GM04504 (cell line): Measurements from ENCODE around the gene KRTCAP3.
A peak's percentile ranks its signal among the peaks of the same experiment; 100 is the strongest.

Source experiments
- DNase-seq: peaks from one replicate; pipeline ENCODE4 v3.0.0-alpha.2; 2012; ENCODE audit warnings: low read depth

KRTCAP3 gene

DNA sequence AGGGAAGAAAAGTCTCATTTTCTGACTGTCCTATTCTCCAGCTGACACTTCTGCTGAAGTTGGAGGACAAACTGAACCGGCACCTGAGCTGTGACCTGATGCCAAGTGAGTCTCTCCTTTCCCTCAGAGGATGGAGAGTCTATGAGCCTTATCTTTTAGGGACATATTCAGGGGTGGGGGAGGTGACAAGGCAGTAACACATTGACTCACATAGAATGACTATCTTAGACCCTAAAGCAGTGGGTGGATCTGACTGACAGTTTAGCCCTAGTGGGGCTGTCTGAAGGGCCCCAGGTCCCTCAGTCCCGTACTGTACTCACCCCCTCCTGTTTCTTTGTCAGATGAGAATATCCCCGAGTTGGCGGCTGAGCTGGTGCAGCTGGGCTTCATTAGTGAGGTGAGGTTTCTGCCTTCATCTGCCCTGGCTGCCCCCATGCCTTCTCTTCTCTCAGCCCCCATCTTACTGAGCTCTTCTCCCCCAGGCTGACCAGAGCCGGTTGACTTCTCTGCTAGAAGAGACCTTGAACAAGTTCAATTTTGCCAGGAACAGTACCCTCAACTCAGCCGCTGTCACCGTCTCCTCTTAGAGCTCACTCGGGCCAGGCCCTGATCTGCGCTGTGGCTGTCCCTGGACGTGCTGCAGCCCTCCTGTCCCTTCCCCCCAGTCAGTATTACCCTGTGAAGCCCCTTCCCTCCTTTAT lies 805 bp upstream of the KRTCAP3 start:
- DNase-seq, result no peak

DNA sequence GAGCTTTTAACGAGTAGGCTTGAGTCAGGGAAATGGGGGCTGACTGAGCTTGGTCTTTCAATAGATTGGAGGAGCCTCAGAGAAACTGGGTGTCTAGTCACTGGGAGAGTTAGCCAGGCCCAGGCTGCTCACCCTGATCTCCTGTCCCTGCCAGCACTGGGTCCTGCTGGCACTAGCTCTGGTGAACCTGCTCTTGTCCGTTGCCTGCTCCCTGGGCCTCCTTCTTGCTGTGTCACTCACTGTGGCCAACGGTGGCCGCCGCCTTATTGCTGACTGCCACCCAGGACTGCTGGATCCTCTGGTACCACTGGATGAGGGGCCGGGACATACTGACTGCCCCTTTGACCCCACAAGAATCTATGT lies 720 bp downstream of the KRTCAP3 start:
- DNase-seq, result no peak

DNA sequence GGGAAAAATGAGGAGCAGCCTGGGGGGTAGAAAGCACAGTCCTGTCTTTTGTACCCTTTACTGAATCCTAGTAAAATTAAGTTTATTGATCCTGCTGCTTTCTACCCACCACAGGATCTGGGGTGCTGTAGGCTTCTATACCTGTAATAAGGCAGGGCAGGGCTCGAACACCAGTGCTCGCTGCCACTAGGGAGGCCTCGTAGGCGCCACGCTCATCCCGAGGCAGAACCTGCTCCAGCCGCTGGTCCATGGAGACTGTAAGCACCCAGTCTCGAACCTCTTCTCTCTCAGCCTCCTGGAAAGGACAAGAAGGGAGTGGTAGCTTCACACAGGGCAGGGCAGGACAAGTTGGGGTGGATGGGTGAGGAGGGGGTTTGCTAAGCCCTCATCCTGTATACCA lies 3.0 kb downstream of the KRTCAP3 start:
- no peak for DNase-seq

DNA sequence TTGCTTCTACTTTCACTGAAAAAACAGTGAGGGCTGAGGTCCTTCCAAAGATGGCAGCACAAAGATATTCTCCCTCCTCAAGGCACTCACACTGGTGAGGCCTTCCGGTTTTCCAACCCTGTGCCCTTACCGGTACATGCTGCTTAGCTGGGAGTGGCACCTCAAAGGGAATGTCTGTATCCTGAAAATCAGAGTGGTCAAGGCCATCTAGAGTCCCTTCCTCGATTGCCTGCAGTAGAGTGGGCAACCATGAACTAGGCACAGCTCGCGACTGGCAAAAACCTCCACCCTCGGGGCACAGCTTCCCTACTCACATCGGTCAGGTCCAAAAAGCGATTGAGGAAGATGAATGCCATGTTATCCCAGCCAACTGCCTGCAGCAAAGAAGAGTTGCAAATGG lies 3.4 kb downstream of the KRTCAP3 start:
- no peak for DNase-seq

DNA sequence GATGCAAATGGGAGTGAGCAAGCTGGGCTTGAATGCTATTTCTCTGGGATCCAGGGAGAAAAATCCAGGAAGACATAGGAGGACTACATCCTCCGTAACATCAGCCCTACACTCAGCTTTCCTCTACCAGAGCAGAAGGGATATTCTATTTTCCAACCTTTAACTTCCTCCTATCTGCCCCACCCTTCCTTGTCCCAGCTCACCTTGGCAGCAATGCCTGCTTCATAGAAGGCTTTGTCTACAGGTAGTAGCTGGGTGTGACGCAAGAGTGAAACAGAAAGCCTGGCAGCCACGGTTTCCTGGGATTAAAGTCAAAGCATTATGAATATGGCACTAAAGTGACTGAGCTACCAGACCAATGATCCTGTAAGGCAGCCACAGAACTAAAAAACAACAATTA lies 3.9 kb downstream of the KRTCAP3 start:
- no peak for DNase-seq

DNA sequence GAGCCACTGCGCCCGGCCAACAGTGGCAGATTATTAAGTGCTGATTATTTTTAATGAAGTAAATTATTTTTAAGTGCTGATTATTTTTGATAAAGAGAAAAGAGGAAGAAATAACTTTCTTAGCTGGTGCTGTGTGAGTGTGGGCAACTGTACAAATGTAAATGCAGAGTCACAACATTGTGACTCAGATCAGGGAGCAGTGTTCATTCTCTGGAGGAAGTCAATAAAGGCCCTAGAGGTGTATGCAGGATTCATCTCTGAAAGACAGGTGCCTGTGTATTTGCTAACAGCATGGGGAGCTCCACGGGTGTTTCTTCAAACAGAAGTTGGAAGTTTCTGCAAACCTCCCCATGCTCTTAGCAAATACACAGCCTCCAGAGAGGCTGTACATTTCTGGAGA lies 6.2 kb downstream of the KRTCAP3 start:
- DNase-seq, result no peak

DNA sequence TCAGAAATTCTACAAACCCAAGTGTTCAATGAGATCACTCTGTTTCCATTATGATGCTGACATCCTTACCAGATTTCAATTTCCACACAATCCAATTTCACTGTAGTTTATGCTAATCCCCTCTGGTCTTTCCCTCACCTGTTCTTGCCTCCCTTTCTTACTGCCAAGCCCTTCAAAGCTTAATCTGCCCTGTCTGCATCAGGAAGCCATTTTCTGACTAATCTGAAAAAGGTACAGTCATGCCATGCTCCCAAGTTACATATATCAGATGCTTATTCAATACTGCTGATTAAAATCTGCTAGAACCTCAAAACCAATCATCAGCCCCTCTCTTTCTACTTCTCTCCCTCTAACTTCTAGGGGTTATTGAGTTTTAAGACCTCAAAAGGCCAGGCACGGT lies 8.9 kb downstream of the KRTCAP3 start:
- DNase-seq, result no peak

DNA sequence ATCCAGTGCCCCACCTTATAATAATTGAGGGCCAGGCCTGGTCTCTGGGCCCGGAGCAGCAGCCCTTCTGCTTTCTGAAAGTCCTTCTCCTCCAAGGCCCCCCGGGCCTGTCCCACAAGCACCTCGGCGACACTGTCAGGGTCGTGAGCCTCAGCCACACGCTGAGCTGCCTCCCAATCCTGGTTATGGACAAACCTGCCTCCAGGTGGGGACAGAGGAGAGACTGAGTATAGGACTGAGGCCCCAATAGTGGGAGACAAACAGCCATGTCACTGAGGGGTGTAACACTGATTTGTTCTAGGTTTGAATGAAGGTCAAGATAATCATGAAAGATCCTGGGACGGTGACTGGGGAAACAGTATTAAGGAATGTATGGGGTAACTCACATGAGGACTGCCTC lies 11.8 kb downstream of the KRTCAP3 start:
- DNase-seq, result no peak

DNA sequence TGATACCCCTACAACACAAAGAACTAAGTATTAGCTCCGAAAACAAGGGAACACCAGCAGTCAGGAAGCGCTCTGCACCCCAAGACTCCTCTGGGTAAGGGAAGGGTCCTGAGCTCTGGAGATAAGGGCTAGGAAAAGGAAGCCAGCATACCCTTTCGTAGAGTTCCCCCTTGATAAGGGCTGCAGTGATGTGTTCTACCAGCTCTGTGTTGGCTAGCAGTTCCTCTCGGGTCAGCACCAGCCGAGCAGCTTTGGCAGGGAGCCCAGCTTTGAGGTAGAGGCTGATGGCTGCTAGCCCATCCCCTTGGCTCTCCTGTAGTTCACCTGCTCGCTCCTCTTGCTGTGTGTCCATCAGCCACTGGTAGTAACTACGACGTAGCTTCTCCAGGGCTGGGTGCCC lies 18.9 kb downstream of the KRTCAP3 start:
- DNase-seq, result no peak

DNA sequence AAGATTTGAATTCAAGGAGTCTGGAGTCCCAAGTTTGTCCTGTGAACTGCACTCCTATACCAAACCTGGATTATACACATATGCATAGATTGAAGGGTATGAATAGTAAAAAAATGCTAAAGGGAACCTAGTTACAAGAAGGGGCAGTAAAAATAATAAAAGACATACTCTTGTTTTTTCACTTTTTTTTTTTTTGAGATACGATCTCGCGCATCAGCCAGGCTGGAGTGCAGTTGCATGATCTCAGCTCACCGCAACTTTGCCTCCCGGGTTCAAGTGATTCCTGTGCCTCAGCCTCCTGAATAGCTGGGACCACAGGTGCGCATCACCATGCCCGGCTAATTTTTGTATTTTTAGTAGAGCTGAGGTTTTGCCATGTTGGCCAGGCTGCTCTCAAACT lies 22.3 kb downstream of the KRTCAP3 start:
- no peak for DNase-seq

DNA sequence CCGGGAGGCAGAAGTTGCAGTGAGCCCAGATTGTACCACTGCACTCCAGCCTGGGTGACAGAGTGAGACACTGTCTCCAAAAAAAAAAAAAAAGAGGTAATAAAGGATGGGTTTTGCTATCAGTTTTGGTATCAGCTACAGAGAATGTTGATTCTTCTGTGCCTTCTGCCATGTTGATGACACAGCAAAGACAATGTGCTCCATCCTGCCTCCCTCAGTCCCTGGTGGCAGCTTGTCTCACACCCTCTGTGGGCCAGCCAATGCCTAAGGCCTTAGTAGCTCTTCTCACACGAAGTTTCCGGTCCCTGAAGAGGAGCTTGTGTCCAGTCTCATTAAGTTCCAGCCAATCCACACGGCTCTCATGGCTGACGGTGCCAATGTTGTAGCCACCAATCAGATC lies 29.8 kb downstream of the KRTCAP3 start:
- no peak for DNase-seq

DNA sequence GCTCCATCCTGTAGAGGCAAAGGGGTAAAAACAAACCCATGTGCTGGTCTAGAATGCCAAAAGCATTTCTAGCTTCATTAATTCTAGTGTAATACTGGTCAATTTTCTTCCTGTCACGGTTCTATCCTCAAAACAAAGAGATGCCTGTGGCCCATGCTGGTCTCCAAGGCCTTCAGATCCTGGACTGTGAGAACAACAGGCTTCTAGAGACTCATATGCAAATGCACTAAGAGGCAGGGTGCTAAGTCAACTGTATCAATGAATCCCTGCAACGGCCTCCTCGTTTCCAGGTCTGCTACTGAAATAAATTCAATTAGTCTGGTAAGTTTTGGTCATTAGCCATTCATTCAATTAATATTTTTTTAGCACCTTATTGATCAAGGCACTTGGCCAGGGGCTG lies 43.3 kb downstream of the KRTCAP3 start:
- DNase-seq, result no peak

DNA sequence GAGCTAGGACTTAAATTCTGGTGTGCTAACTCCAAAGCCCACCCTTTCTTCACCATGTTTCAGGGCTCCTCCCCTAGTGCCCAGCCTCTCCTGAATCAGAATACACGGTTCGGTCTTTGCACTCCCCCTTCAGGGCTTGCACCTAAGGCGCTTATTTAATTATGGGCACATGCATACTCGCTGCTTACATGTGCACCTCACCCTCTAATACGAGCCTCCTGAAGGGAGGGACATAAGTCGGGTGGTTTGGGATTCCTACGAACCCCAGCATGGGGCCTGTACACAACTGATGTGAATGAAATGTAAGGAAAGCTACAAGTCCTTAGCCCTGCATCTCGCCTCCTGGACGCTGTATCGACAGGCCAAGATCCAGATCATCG lies 46.9 kb downstream of the KRTCAP3 start:
- DNase-seq, result no peak

DNA sequence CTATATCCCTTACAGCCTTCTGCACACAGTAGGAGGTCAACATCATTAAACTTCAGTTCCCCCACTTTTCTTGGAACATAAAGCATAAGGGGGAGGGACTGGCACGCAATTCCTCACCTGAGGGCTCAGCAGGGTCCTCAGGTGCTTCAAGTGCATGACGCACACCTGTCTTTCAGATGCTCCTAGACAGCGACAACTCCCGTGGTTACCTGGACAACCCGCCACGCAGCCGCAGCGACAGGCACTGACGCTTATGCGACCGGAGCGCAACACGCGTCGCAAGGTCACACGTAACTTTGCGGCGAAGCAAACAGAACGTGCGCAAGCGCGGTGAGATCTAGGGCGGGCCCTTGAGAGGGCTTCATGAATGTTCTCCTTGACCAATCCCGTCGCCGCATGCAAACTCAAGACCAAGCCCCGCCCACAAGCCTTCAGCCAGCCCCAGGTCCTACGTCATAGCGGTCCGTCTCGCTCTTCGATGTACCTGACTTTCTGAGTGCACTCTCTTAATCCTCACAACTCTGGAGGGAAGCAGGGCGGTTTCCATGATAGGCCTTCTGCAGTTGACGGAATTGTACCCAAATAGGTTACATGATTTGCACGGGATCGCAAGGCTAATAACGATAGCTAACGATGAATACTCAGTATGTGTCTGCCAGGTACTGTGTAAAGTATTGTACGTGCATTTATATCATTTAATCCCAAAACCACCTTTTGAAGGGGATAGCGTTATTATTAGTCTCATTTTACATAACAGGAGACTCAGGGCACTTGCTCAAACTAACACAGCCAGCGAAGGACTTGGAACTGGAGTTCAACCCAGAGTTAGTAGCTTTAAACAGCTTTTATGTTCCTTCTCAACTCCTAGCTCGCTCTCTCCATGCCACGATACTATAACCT lies 47.6 kb downstream of the KRTCAP3 start, which contains the start of gene IFT172:
Gene IFT172, minus strand, starts transcription at position 246 of the 900 bp plus-strand sequence. Its CDS starts 90 bp downstream, at position 156.
- peak; percentile 93 for DNase-seq

DNA sequence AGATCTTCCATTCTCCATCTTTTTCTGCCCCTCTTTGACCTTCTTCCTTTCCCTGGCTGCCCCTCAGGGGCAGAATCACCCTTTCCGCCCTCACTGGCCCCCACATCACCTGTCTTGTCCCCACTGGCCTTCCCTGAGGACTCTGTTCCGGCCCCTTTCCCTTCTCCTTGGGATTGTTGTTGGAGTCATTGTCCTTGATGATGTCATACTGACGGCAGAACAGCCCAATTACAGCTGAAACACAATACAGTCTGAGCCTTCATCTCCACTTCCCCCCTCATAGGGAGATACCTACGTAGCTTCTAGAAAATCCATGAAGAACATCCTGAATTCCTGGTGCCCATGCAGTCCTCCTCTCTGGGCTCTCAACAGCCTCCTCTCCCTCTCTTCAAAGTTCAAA lies 50.4 kb downstream of the KRTCAP3 start:
- DNase-seq, result no peak

DNA sequence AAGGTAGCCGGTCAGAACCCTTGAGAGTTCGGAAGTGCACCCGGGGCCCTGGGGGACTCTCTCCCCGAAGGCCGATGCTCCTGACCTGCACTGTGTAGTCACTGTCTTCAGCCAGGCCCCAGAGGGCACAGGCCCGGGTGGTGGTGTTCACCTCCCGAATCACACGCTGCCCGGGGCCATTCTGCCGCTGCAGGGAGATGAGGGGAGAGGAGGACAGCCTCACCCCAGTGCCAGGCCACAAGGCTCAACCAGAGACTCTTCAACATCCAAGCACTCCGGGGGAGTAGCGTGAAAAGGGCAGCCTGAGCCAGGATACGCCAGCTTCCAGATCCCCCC lies 51.7 kb downstream of the KRTCAP3 start:
- DNase-seq, result no peak
